Activated B cell treated with CpG ODN at 0.5 μM for 24 hours (primary cell): ENCODE data around the gene HEXD. TPM values are rescaled to one million over a fixed set of nuclear protein-coding genes. Genes with fewer than 3 reads are reported as not detected.

Experiments used
- ATAC-seq: fragments of 200-7000 bp; cut with Tn5 transposase; one replicate; pipeline ENCODE4 v1.10.0; 2021; ENCODE audit warnings: low read depth, mild to moderate bottlenecking, moderate library complexity
- CTCF ChIA-PET: fragments of 350-600 bp; sonication (Branson Sonifier 250); formaldehyde crosslinking; loops from one replicate; lab custom pipeline; 2021; ENCODE audit warnings: antibody characterized with exemption; lab: Charles Lee
- POLR2A ChIA-PET: fragments of 350-600 bp; sonication (Branson Sonifier 250); formaldehyde crosslinking; loops from one replicate; lab custom pipeline; 2021; ENCODE audit warnings: antibody characterized with exemption; lab: Charles Lee
- DNase-seq: peaks from one replicate; pipeline ENCODE4 v3.0.0; 2022
- H3K27ac Mint-ChIP-seq: one replicate; pipeline ENCODE4 v1.8.0; 2020; ENCODE audit warnings: mixed read lengths
- H3K27me3 Mint-ChIP-seq: one replicate; pipeline ENCODE4 v1.8.0; 2021; ENCODE audit warnings: mixed read lengths
- H3K36me3 Mint-ChIP-seq: one replicate; pipeline ENCODE4 v1.8.0; 2021; ENCODE audit warnings: low read depth, mixed read lengths
- H3K4me1 Mint-ChIP-seq: one replicate; pipeline ENCODE4 v1.8.0; 2021; ENCODE audit warnings: mixed read lengths
- H3K4me3 Mint-ChIP-seq: one replicate; pipeline ENCODE4 v1.8.0; 2020; ENCODE audit warnings: mild to moderate bottlenecking, mixed read lengths
- H3K9me3 Mint-ChIP-seq: one replicate; pipeline ENCODE4 v1.8.0; 2020; ENCODE audit warnings: mixed read lengths
- CTCF ChIP-seq: fragments of 200-600 bp; IDR thresholded peaks from one replicate; pipeline ENCODE4 v1.8.0; 2022; ENCODE audit warnings: antibody characterized with exemption, mild to moderate bottlenecking
- intact Hi-C: fragments of 100-400 bp; cut with micrococcal nuclease; formaldehyde crosslinking; loops from one replicate; pipeline ENCODE4 v1.15.1; 2024
- total RNA-seq: library from RNA; stranded (reverse); gene quantifications from 2 replicates; pipeline ENCODE4 v1.2.3, GENCODE V29; 2022

The HEXD gene
- total RNA-seq, 1 donor from 2014 or later, result 88.8 TPM

GRCh38 chr17:82474223-82475010, 56.3 kb downstream of the HEXD start:
- intact Hi-C loops, result no loop called here
- no peak overlapping the region for H3K27ac Mint-ChIP-seq
- H3K27me3 Mint-ChIP-seq, result no peaks in the 10 kb centered on the region
- H3K4me1 Mint-ChIP-seq, result no peaks in the 10 kb centered on the region
- DNase-seq (no peak), ATAC-seq (no peak)
- no peak for TF ChIP-seq CTCF
- no peak overlapping the region for H3K4me3 Mint-ChIP-seq
- ChIA-PET CTCF (no interaction called here), POLR2A (interaction anchor here (0.5 to 1.0 kb wide), 3 partner anchors 14 to 968 kb away, joined by 3 read pairs; partner anchors contain the start of gene FN3KRP)
- H3K36me3 Mint-ChIP-seq, result peaks cover 63% of the 10 kb centered on the region
- H3K9me3 Mint-ChIP-seq, result no peaks in the 10 kb centered on the region

- CTCF ChIA-PET, result no interaction called here
- H3K4me1 Mint-ChIP-seq, result no peaks in the 10 kb centered on the region
- intact Hi-C loops, result no loop called here
- no peaks in the 10 kb centered on the region for H3K9me3 Mint-ChIP-seq
- no peak overlapping the region for H3K4me3 Mint-ChIP-seq
- DNase-seq, result no peak
- no peaks in the 10 kb centered on the region for H3K27me3 Mint-ChIP-seq
- ATAC-seq, result no peak
- POLR2A ChIA-PET, result interaction anchor here (0.6 kb wide), 2 partner anchors 207 to 969 kb away, joined by 3 read pairs; no protein-coding TSS in a partner anchor
- TF ChIP-seq CTCF, result no peak
- no peak overlapping the region for H3K27ac Mint-ChIP-seq
- peaks cover 68% of the 10 kb centered on the region for H3K36me3 Mint-ChIP-seq
Observed at GRCh38 chr17:82475458-82475857, 57.3 kb downstream of the HEXD start.

DNA sequence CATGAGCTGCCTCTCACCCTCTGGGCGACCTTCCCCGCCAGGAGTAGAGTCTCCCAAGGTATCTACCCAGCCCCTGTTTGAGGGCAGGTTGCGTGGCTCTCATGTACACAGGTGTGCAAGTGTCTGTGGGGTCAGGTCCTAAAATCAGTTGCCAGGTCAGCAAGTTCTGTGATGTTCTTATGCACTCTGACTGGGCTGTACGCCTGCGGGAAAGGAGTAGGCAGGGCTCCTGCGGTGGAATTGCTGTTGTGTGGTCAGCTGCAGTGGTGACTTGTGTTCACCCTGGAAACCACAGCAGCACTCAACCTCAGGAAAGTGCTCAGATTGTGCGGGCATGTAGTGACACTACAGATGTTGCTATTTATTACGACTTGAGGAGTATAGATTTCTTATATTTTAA, 59.8 kb downstream of the HEXD start:
- intact Hi-C loops, result no loop called here
- CTCF ChIA-PET, result no interaction called here
- ATAC-seq (no peak), DNase-seq (no peak)
- TF ChIP-seq CTCF, result no peak
- Mint-ChIP-seq H3K27ac (no peak overlapping the region), H3K36me3 (peaks cover 73% of the 10 kb centered on the region), H3K4me1 (no peaks in the 10 kb centered on the region), H3K9me3 (no peaks in the 10 kb centered on the region), H3K27me3 (no peaks in the 10 kb centered on the region), H3K4me3 (no peak overlapping the region)
- POLR2A ChIA-PET, result interaction anchor here (0.7 to 1.3 kb wide), 3 partner anchors 15 to 29 kb away, joined by 3 to 4 read pairs (median 3); no protein-coding TSS in a partner anchor

- H3K27me3 Mint-ChIP-seq, result no peaks in the 10 kb centered on the region
- peaks cover 75% of the 10 kb centered on the region for H3K36me3 Mint-ChIP-seq
- no peak overlapping the region for H3K4me3 Mint-ChIP-seq
- DNase-seq (no peak), ATAC-seq (no peak)
- POLR2A ChIA-PET, result interaction anchor here (0.8 kb wide), 1 partner anchor 117 kb away, joined by 3 read pairs; no protein-coding TSS in a partner anchor
- no peak overlapping the region for H3K27ac Mint-ChIP-seq
- H3K4me1 Mint-ChIP-seq, result no peaks in the 10 kb centered on the region
- intact Hi-C loops, result loop anchor here (1.0 kb wide), 1 partner anchor 72 kb away; no protein-coding TSS in a partner anchor
- CTCF ChIA-PET, result no interaction called here
- no peaks in the 10 kb centered on the region for H3K9me3 Mint-ChIP-seq
- no peak for TF ChIP-seq CTCF
Observed at GRCh38 chr17:82479602-82480001, 61.5 kb downstream of the HEXD start.

DNA sequence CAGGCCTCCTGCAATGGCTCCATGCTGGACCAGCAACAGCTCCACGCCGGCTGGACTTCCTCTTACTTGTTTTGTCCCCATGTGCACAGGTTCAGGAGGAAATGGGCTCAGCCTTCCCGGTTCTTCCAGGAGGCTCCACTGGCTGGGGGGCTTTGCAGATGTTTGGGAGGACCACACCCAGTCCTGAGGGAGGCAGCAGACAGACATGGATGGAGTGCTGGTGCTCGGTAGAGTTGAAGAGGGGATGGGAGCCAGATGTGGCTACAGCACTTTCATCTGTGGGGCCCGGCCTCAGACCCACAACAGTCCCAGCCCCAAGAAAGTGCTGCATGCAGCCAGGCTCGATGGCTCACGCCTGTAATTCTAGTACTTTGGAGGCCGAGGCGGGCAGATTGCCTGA, 62.2 kb downstream of the HEXD start:
- Mint-ChIP-seq H3K4me1 (no peaks in the 10 kb centered on the region), H3K36me3 (peaks cover 77% of the 10 kb centered on the region), H3K9me3 (no peaks in the 10 kb centered on the region), H3K27ac (no peak overlapping the region), H3K4me3 (no peak overlapping the region), H3K27me3 (no peaks in the 10 kb centered on the region)
- CTCF ChIA-PET, result interaction anchor here (1.0 kb wide), 1 partner anchor 71 kb away, joined by 3 read pairs; no protein-coding TSS in a partner anchor
- intact Hi-C loops, result loop anchor here (1.0 kb wide), 1 partner anchor 71 kb away; no protein-coding TSS in a partner anchor
- DNase-seq (no peak), ATAC-seq (no peak)
- POLR2A ChIA-PET, result interaction anchor here (0.7 to 0.9 kb wide), 2 partner anchors 31 to 64 kb away, joined by 3 to 4 read pairs; no protein-coding TSS in a partner anchor
- TF ChIP-seq CTCF, result no peak
